Measurements from ENCODE around the gene IL34. TPM values are rescaled to one million over a fixed set of nuclear protein-coding genes. Genes with fewer than 3 reads are reported as not detected.

IL34 gene
- total and polyA plus RNA-seq, 7 experiments from 2014 or later = 0.38 to 1.1 (median 0.50) TPM; not detected in 4

- Mint-ChIP-seq H3K9me3 (no peaks in the 10 kb centered on the region), H3K27ac (peak overlapping the region in 1 of 9 donors; percentile 14), H3K27me3 (peaks cover 0 to 26% (median 4%) of the 10 kb centered on the region in 5 donors), H3K4me3 (peak overlapping the region in 9 of 10 donors; percentile 32 to 74 (median 59)), H3K4me1 (peaks cover 0 to 8% (median 4%) of the 10 kb centered on the region in 7 donors), H3K36me3 (peaks cover 0 to 3% (median 0%) of the 10 kb centered on the region in 5 donors)
- no peak overlapping the region for H3K27ac ChIP-seq (ENCODE audit: low read depth, low read length)
- peaks cover 0 to 7% of the 10 kb centered on the region in 2 donors for H3K4me1 ChIP-seq (ENCODE audit: control insufficient read depth in 2 of 2, insufficient read depth in 2 of 2, low read length in 2 of 2)
- peaks cover 0 to 4% (median 0%) of the 10 kb centered on the region in 3 experiments for H3K36me3 ChIP-seq (ENCODE audit: control insufficient read depth in 2 of 3, insufficient read depth in 3 of 3, low read length in 3 of 3)
- CTCF ChIA-PET = no interaction called here
- H3K9me3 ChIP-seq (ENCODE audit: control insufficient read depth in 2 of 3, low read length in 3 of 3) = no peaks in the 10 kb centered on the region
- H3K27me3 ChIP-seq (ENCODE audit: control insufficient read depth in 2 of 2, insufficient read depth in 2 of 2, low read length in 2 of 2) = peaks cover 0 to 6% of the 10 kb centered on the region in 2 donors
- intact Hi-C loops (cut with micrococcal nuclease) = loop anchor here in 1 of 2 donors (1.0 kb wide), 1 partner anchor 52 kb away; no protein-coding TSS in a partner anchor
- POLR2A ChIA-PET = interaction anchor here (0.6 to 0.9 kb wide), 2 partner anchors 49 to 86 kb away, joined by 3 to 4 read pairs; no protein-coding TSS in a partner anchor
- peak; percentile 36 for ATAC-seq
- DNase-seq = peak in 2 of 9 donors; percentile 8 to 9
- no peak overlapping the region for H3K4me3 ChIP-seq (ENCODE audit: low read length)
These were observed 38.9 kb downstream of the IL34 start for GRCh38 chr16:70685061-70685937.

- intact Hi-C loops (cut with micrococcal nuclease) = loop anchor here in 1 of 2 donors (1.0 kb wide), 1 partner anchor 51 kb away; no protein-coding TSS in a partner anchor
- ATAC-seq = peak; percentile 45
- Histone ChIP-seq H3K27me3 (ENCODE audit: control insufficient read depth in 2 of 2, insufficient read depth in 2 of 2, low read length in 2 of 2) (peaks cover 0 to 6% of the 10 kb centered on the region in 2 donors), H3K4me1 (ENCODE audit: control insufficient read depth in 2 of 2, insufficient read depth in 2 of 2, low read length in 2 of 2) (peaks cover 0 to 7% of the 10 kb centered on the region in 2 donors), H3K4me3 (ENCODE audit: low read length) (no peak within 1 kb of the TSS), H3K27ac (ENCODE audit: low read depth, low read length) (no peak within 1 kb of the TSS), H3K36me3 (ENCODE audit: control insufficient read depth in 2 of 3, insufficient read depth in 3 of 3, low read length in 3 of 3) (peaks cover 0 to 4% (median 0%) of the 10 kb centered on the region in 3 experiments), H3K9me3 (ENCODE audit: control insufficient read depth in 2 of 3, low read length in 3 of 3) (no peaks in the 10 kb centered on the region)
- DNase-seq = peak in 4 of 9 donors; percentile 14 to 41 (median 24)
- Mint-ChIP-seq H3K9me3 (no peaks in the 10 kb centered on the region), H3K27ac (peak within 1 kb of the TSS in 1 of 9 donors; percentile 14), H3K36me3 (peaks cover 0 to 3% (median 0%) of the 10 kb centered on the region in 5 donors), H3K4me3 (peak within 1 kb of the TSS; percentile 42 to 77 (median 70)), H3K27me3 (peaks cover 0 to 26% (median 4%) of the 10 kb centered on the region in 5 donors), H3K4me1 (peaks cover 0 to 8% (median 4%) of the 10 kb centered on the region in 7 donors)
- POLR2A ChIA-PET = no interaction called here
- CTCF ChIA-PET = no interaction called here
These were observed 39.6 kb downstream of the IL34 start, which contains the start of gene MTSS2 for GRCh38 chr16:70685938-70686375. Gene MTSS2 (minus strand): TSS chr16:70686053. CDS start chr16:70685791, 262 bp downstream.

- Mint-ChIP-seq H3K27ac (no peak overlapping the region), H3K4me3 (peak overlapping the region; percentile 42 to 77 (median 66)), H3K27me3 (peaks cover 0 to 26% (median 4%) of the 10 kb centered on the region in 5 donors), H3K4me1 (peaks cover 0 to 8% (median 4%) of the 10 kb centered on the region in 7 donors), H3K9me3 (no peaks in the 10 kb centered on the region), H3K36me3 (peaks cover 0 to 3% (median 0%) of the 10 kb centered on the region in 5 donors)
- peaks cover 0 to 4% (median 0%) of the 10 kb centered on the region in 3 experiments for H3K36me3 ChIP-seq (ENCODE audit: control insufficient read depth in 2 of 3, insufficient read depth in 3 of 3, low read length in 3 of 3)
- ChIA-PET POLR2A (interaction anchor here (0.7 kb wide), 1 partner anchor 9 kb away, joined by 3 read pairs; no protein-coding TSS in a partner anchor), CTCF (interaction anchor here (2.9 kb wide), 1 partner anchor 84 kb away, joined by 12 read pairs; no protein-coding TSS in a partner anchor)
- no peak overlapping the region for H3K4me3 ChIP-seq (ENCODE audit: low read length)
- H3K27me3 ChIP-seq (ENCODE audit: control insufficient read depth in 2 of 2, insufficient read depth in 2 of 2, low read length in 2 of 2) = peaks cover 0 to 6% of the 10 kb centered on the region in 2 donors
- H3K9me3 ChIP-seq (ENCODE audit: control insufficient read depth in 2 of 3, low read length in 3 of 3) = no peaks in the 10 kb centered on the region
- ATAC-seq = no peak
- H3K4me1 ChIP-seq (ENCODE audit: control insufficient read depth in 2 of 2, insufficient read depth in 2 of 2, low read length in 2 of 2) = peaks cover 0 to 7% of the 10 kb centered on the region in 2 donors
- DNase-seq = peak in 1 of 9 donors; percentile 6
- intact Hi-C loops (cut with micrococcal nuclease) = no loop called here
- H3K27ac ChIP-seq (ENCODE audit: low read depth, low read length) = no peak overlapping the region
These were observed 40.2 kb downstream of the IL34 start for GRCh38 chr16:70686376-70687101.

GRCh38 chr16:70687102-70687511 is 40.7 kb downstream of the IL34 start:
- DNase-seq (peak in 1 of 9 donors; percentile 5), ATAC-seq (no peak)
- Histone ChIP-seq H3K27me3 (ENCODE audit: control insufficient read depth in 2 of 2, insufficient read depth in 2 of 2, low read length in 2 of 2) (peaks cover 0 to 6% of the 10 kb centered on the region in 2 donors), H3K27ac (ENCODE audit: low read depth, low read length) (no peak overlapping the region), H3K4me3 (ENCODE audit: low read length) (no peak overlapping the region), H3K4me1 (ENCODE audit: control insufficient read depth in 2 of 2, insufficient read depth in 2 of 2, low read length in 2 of 2) (peaks cover 0 to 7% of the 10 kb centered on the region in 2 donors), H3K36me3 (ENCODE audit: control insufficient read depth in 2 of 3, insufficient read depth in 3 of 3, low read length in 3 of 3) (peaks cover 0 to 4% (median 0%) of the 10 kb centered on the region in 3 experiments), H3K9me3 (ENCODE audit: control insufficient read depth in 2 of 3, low read length in 3 of 3) (no peaks in the 10 kb centered on the region)
- Mint-ChIP-seq H3K4me1 (peaks cover 0 to 8% (median 4%) of the 10 kb centered on the region in 7 donors), H3K4me3 (peak overlapping the region; percentile 12 to 84 (median 63)), H3K27me3 (peaks cover 0 to 26% (median 4%) of the 10 kb centered on the region in 5 donors), H3K36me3 (peaks cover 0 to 3% (median 0%) of the 10 kb centered on the region in 5 donors), H3K9me3 (no peaks in the 10 kb centered on the region), H3K27ac (peak overlapping the region in 2 of 9 donors; percentile 25 to 42)
- ChIA-PET CTCF (interaction anchor here (2.9 kb wide), 1 partner anchor 83 kb away, joined by 12 read pairs; no protein-coding TSS in a partner anchor), POLR2A (interaction anchor here (0.5 to 0.7 kb wide), 3 partner anchors 8 to 18 kb away, joined by 3 read pairs; no protein-coding TSS in a partner anchor)
- intact Hi-C loops (cut with micrococcal nuclease) = no loop called here

GRCh38 chr16:70687671-70688245 is 41.4 kb downstream of the IL34 start:
- H3K4me1 ChIP-seq (ENCODE audit: control insufficient read depth in 2 of 2, insufficient read depth in 2 of 2, low read length in 2 of 2) = peaks cover 0 to 7% of the 10 kb centered on the region in 2 donors
- peaks cover 0 to 6% of the 10 kb centered on the region in 2 donors for H3K27me3 ChIP-seq (ENCODE audit: control insufficient read depth in 2 of 2, insufficient read depth in 2 of 2, low read length in 2 of 2)
- ChIA-PET POLR2A (interaction anchor here (0.5 to 0.9 kb wide), 3 partner anchors 9 to 50 kb away, joined by 3 read pairs; no protein-coding TSS in a partner anchor), CTCF (interaction anchor here (1.2 to 2.9 kb wide), 2 partner anchors 9 to 83 kb away, joined by 4 to 12 read pairs; no protein-coding TSS in a partner anchor)
- H3K9me3 ChIP-seq (ENCODE audit: control insufficient read depth in 2 of 3, low read length in 3 of 3) = no peaks in the 10 kb centered on the region
- Mint-ChIP-seq H3K27ac (peak overlapping the region in 2 of 9 donors; percentile 25 to 42), H3K4me3 (peak overlapping the region in 6 of 10 donors; percentile 53 to 84 (median 68)), H3K9me3 (no peaks in the 10 kb centered on the region), H3K4me1 (peaks cover 0 to 8% (median 4%) of the 10 kb centered on the region in 7 donors), H3K36me3 (peaks cover 0 to 3% (median 0%) of the 10 kb centered on the region in 5 donors), H3K27me3 (peaks cover 0 to 26% (median 3%) of the 10 kb centered on the region in 5 donors)
- peaks cover 0 to 4% (median 0%) of the 10 kb centered on the region in 3 experiments for H3K36me3 ChIP-seq (ENCODE audit: control insufficient read depth in 2 of 3, insufficient read depth in 3 of 3, low read length in 3 of 3)
- DNase-seq = peak in 1 of 9 donors; percentile 0
- H3K27ac ChIP-seq (ENCODE audit: low read depth, low read length) = no peak overlapping the region
- H3K4me3 ChIP-seq (ENCODE audit: low read length) = no peak overlapping the region
- intact Hi-C loops (cut with micrococcal nuclease) = no loop called here
- no peak for ATAC-seq
